Caco-2 (cell line): ENCODE measurements around the gene RGMA. TPM values are rescaled to one million over a fixed set of nuclear protein-coding genes. Genes with fewer than 3 reads are reported as not detected.

ENCODE experiments used
- BruUV-seq: library from RNA; stranded (reverse); fragments of 400-500 nt; replicated peaks from 2 replicates; lab custom pipeline; 2021; lab: Mats Ljungman, UMichigan
- CTCF ChIA-PET: fragments of 300-600 bp; sonication (Branson Sonifier 250); formaldehyde crosslinking; loops from one replicate; lab custom pipeline; 2022; ENCODE audit warnings: antibody characterized with exemption; lab: Charles Lee
- POLR2A ChIA-PET: fragments of 300-600 bp; sonication (Branson Sonifier 250); formaldehyde crosslinking; loops from one replicate; lab custom pipeline; 2022; ENCODE audit warnings: antibody characterized with exemption; lab: Charles Lee
- DNase-seq, 2 experiments: peaks; one replicate each; pipeline versions ENCODE4 v3.0.0 to v3.0.0-alpha.2; 2020 to 2022
- H3K27me3 ChIP-seq: replicated peaks from 2 replicates; pipeline ENCODE4 v1.6.0; 2011; ENCODE audit warnings: low read length; ENCODE audit not compliant: control insufficient read depth, insufficient read depth
- H3K36me3 ChIP-seq: 2 replicates; pipeline ENCODE4 v1.5.1; 2011; ENCODE audit warnings: low read length; ENCODE audit not compliant: control insufficient read depth, insufficient read depth
- H3K4me1 ChIP-seq: fragments of 250-450 bp; sonication (Bioruptor Pico); 2 replicates; pipeline ENCODE4 v1.5.1; 2020; ENCODE audit warnings: mild to moderate bottlenecking
- H3K4me3 ChIP-seq: 2 replicates; pipeline ENCODE4 v1.5.1; 2011; ENCODE audit warnings: low read depth, mild to moderate bottlenecking, control low read depth, low read length
- H3K9me3 ChIP-seq: fragments of 250-450 bp; sonication (Bioruptor Pico); 2 replicates; pipeline ENCODE4 v1.5.1; 2020; ENCODE audit warnings: mild to moderate bottlenecking, moderate library complexity
- H3K27ac Mint-ChIP-seq: one replicate; pipeline ENCODE4 v1.8.0; 2022; ENCODE audit warnings: mixed read lengths; ENCODE audit not compliant: unreplicated experiment
- H3K27me3 Mint-ChIP-seq: one replicate; pipeline ENCODE4 v1.8.0; 2022; ENCODE audit warnings: mixed read lengths; ENCODE audit not compliant: insufficient read depth, unreplicated experiment
- H3K36me3 Mint-ChIP-seq: one replicate; pipeline ENCODE4 v1.8.0; 2022; ENCODE audit warnings: mild to moderate bottlenecking, mixed read lengths; ENCODE audit not compliant: insufficient read depth, unreplicated experiment
- H3K4me1 Mint-ChIP-seq: one replicate; pipeline ENCODE4 v1.8.0; 2022; ENCODE audit warnings: low read depth, mixed read lengths; ENCODE audit not compliant: unreplicated experiment
- H3K4me3 Mint-ChIP-seq: one replicate; pipeline ENCODE4 v1.8.0; 2022; ENCODE audit warnings: mild to moderate bottlenecking, moderate library complexity, mixed read lengths; ENCODE audit not compliant: unreplicated experiment
- H3K9me3 Mint-ChIP-seq: one replicate; pipeline ENCODE4 v1.8.0; 2022; ENCODE audit warnings: mixed read lengths; ENCODE audit not compliant: unreplicated experiment
- intact Hi-C: fragments of 100-400 bp; cut with micrococcal nuclease; formaldehyde crosslinking; loops from one replicate; pipeline ENCODE4 v1.10.0; 2022; ENCODE audit not compliant: unreplicated experiment
- total RNA-seq: library from RNA; stranded (reverse); gene quantifications from 2 replicates; pipeline ENCODE4 v1.2.3, GENCODE V29; 2022
- TF ChIP-seq, protein P1 (sequence below), 2 experiments: fragments of 200-600 bp in 1 of 2; IDR thresholded peaks; 1 replicate in 1 of 2; 2 replicates in 1 of 2; pipeline versions ENCODE4 v1.5.1 to v1.8.0; 2011 to 2022; ENCODE audit warnings: antibody characterized with exemption in 1 of 2, control low read depth in 1 of 2, inconsistent platforms in 1 of 2, low read depth in 1 of 2, low read length in 1 of 2, mild to moderate bottlenecking in 1 of 2, moderate library complexity in 1 of 2; ENCODE audit not compliant: insufficient read depth in 1 of 2, severe bottlenecking in 1 of 2, unreplicated experiment in 1 of 2

Gene RGMA
- total RNA-seq, 1 experiment from 2014 or later: 4.5 TPM

DNA sequence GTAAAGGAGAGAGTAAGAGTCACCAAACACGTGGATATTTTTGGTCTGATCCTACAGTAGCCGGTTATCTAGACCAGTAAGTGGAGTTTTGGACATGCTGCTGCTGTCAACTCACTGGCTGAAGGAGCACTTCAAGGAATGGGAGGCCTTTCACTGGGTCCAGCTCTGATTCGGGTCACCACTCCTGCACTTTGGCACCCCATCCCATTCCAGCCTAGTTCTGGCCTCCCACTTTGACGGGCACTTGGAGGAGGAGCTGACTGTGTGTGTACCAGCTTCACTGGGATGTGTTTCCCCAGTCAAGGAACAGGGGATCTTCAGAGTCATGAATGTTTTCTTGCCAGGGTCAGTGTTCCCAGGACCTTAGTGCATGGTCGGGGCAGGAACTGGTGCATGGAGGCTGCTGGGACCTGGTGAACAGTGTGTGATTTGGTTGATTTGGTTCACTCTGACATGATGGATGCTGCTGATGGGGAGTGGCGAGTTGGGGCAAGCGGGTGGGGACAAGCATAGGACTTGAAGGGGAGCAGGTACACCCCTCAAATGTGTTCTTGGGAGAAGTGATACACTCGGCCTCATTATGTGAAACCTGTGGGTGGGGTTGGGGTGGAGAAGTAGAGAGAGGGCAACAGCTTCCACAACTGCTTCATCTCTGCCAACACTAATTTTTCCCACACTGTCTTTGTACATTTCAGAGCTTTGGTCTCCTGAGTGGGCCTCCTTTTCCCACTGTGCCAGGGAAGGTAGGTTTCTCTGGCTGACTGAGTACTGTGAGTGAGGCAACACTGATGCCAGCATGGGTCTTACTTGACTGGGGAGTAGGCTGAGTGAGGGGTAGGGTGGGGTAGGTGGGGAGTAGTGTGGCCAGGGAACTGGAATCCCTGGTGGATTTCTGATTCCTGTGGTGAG, 64.0 kb downstream of the RGMA start:
- ChIA-PET CTCF (no interaction called here), POLR2A (no interaction called here)
- Mint-ChIP-seq H3K27me3 (no peaks in the 10 kb centered on the region), H3K4me3 (no peak overlapping the region), H3K27ac (no peak overlapping the region), H3K36me3 (peaks cover 98% of the 10 kb centered on the region), H3K4me1 (peaks cover 9% of the 10 kb centered on the region), H3K9me3 (no peaks in the 10 kb centered on the region)
- no peaks in the 10 kb centered on the region for H3K27me3 ChIP-seq
- H3K9me3 ChIP-seq: no peaks in the 10 kb centered on the region
- TF ChIP-seq, protein P1, sequence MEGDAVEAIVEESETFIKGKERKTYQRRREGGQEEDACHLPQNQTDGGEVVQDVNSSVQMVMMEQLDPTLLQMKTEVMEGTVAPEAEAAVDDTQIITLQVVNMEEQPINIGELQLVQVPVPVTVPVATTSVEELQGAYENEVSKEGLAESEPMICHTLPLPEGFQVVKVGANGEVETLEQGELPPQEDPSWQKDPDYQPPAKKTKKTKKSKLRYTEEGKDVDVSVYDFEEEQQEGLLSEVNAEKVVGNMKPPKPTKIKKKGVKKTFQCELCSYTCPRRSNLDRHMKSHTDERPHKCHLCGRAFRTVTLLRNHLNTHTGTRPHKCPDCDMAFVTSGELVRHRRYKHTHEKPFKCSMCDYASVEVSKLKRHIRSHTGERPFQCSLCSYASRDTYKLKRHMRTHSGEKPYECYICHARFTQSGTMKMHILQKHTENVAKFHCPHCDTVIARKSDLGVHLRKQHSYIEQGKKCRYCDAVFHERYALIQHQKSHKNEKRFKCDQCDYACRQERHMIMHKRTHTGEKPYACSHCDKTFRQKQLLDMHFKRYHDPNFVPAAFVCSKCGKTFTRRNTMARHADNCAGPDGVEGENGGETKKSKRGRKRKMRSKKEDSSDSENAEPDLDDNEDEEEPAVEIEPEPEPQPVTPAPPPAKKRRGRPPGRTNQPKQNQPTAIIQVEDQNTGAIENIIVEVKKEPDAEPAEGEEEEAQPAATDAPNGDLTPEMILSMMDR (IDR thresholded peaks at IDR 0.05; ENCODE audit: insufficient read depth in 1 of 2, low read depth in 1 of 2, low read length in 1 of 2, severe bottlenecking in 1 of 2, unreplicated experiment in 1 of 2): no peak
- no peak for DNase-seq
- intact Hi-C loops: no loop called here
- TSS peak; percentile 17 for BruUV-seq
- H3K36me3 ChIP-seq: peaks cover 15% of the 10 kb centered on the region
- H3K4me1 ChIP-seq: no peaks in the 10 kb centered on the region
- H3K4me3 ChIP-seq: no peak overlapping the region

DNA sequence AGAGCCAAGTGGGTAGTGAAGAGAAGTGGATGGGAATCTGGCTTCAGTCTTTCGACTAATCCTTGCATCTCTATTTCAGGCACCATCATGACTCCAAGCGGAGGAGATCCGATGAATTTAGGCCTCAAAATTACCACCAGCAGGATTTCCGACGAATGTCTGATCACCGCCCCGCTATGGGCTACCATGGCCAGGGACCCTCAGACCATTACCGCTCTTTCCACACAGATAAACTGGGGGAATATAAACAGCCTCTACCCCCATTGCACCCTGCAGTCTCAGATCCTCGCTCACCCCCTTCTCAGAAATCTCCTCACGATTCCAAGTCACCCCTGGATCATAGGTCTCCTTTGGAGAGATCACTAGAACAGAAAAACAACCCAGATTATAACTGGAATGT, 64.7 kb downstream of the RGMA start:
- no peak for DNase-seq
- BruUV-seq: no TSS peak
- H3K4me1 ChIP-seq: no peaks in the 10 kb centered on the region
- no peak overlapping the region for H3K27ac Mint-ChIP-seq
- H3K4me3 Mint-ChIP-seq: no peak overlapping the region
- no peak overlapping the region for H3K4me3 ChIP-seq
- intact Hi-C loops: no loop called here
- peaks cover 98% of the 10 kb centered on the region for H3K36me3 Mint-ChIP-seq
- peaks cover 15% of the 10 kb centered on the region for H3K36me3 ChIP-seq
- H3K4me1 Mint-ChIP-seq: peaks cover 3% of the 10 kb centered on the region
- H3K9me3 ChIP-seq: no peaks in the 10 kb centered on the region
- ChIA-PET POLR2A (no interaction called here), CTCF (no interaction called here)
- no peaks in the 10 kb centered on the region for H3K27me3 ChIP-seq
- H3K9me3 Mint-ChIP-seq: no peaks in the 10 kb centered on the region
- TF ChIP-seq, protein P1 (IDR thresholded peaks at IDR 0.05; ENCODE audit: insufficient read depth in 1 of 2, low read depth in 1 of 2, low read length in 1 of 2, severe bottlenecking in 1 of 2, unreplicated experiment in 1 of 2): no peak
- no peaks in the 10 kb centered on the region for H3K27me3 Mint-ChIP-seq

DNA sequence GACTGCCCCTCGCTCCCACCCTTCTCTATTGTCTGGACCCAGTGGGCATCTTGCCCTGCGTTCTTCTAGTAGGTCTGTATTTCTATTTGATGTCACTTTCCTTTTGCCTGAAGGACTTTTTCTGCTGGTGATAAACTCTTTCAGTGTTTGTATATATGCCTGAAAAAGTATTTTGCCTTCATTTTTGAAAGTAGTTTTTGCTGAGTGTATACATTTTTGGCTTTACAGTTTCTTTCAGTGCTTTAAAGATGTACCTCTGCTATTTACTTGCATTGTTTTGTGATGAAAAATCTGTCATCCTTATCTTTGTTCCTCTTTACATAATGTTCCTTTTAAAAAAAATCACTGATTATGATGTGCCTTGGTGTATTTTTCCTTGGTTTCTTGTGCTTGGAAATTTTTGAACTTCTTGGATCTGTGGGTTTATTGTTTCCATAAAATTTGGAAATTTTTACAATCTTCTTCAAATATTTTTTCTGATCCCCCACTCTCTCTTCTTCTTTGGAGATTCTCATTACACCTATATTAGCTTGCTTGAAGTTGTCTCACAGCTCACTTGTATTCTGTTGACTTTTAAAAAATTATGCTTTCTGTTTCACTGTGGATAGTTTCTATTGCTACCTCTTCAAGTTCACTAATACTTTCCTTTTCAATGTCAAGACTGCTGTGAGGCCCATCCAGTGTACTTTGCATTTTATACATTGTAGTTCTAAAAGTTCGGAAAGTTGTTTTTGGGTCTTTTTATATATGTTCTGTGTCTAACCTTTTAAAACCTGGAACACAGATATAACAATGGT, 67.8 kb downstream of the RGMA start:
- Histone ChIP-seq H3K9me3 (no peaks in the 10 kb centered on the region), H3K4me3 (no peak overlapping the region), H3K4me1 (no peaks in the 10 kb centered on the region), H3K36me3 (peaks cover 13% of the 10 kb centered on the region), H3K27me3 (no peaks in the 10 kb centered on the region)
- Mint-ChIP-seq H3K36me3 (peaks cover 99% of the 10 kb centered on the region), H3K9me3 (no peaks in the 10 kb centered on the region), H3K4me1 (no peaks in the 10 kb centered on the region), H3K4me3 (no peak overlapping the region), H3K27ac (no peak overlapping the region), H3K27me3 (no peaks in the 10 kb centered on the region)
- POLR2A ChIA-PET: no interaction called here
- CTCF ChIA-PET: interaction anchor here (0.6 to 1.2 kb wide), 2 partner anchors 9 to 163 kb away, joined by 3 to 6 read pairs; no protein-coding TSS in a partner anchor
- intact Hi-C loops: no loop called here
- BruUV-seq: no TSS peak
- TF ChIP-seq, protein P1 (IDR thresholded peaks at IDR 0.05; ENCODE audit: insufficient read depth in 1 of 2, low read depth in 1 of 2, low read length in 1 of 2, severe bottlenecking in 1 of 2, unreplicated experiment in 1 of 2): no peak
- DNase-seq: no peak
